GM12892 (cell line): Measurements from ENCODE around the gene PER2.

Experiments
- DNase-seq: peaks from one replicate; pipeline ENCODE4 v3.0.0; 2011; ENCODE audit not compliant: insufficient read length
- FAIRE-seq: peaks from 2 replicates; lab custom pipeline; 2011; peaks lifted over from hg19 to GRCh38; lab: Jason Lieb, UNC
- POLR2A ChIP-seq: IDR thresholded peaks from 2 replicates; pipeline ENCODE4 v1.6.1; 2011; ENCODE audit warnings: low read depth, low read length, control low read depth
- POLR2AphosphoS5 ChIP-seq: IDR thresholded peaks from 2 replicates; pipeline ENCODE4 v1.6.1; 2011; ENCODE audit warnings: low read depth, low read length, control low read depth
- TAF1 ChIP-seq: IDR thresholded peaks from 2 replicates; pipeline ENCODE4 v1.6.1; 2011; ENCODE audit warnings: low read depth, mild to moderate bottlenecking, control low read depth, low read length, borderline replicate concordance

The PER2 gene

GRCh38 chr2:238238311-238238765 lies 50.1 kb downstream of the PER2 start:
- FAIRE-seq (no peak), DNase-seq (no peak)
- no peak for TF ChIP-seq TAF1
- no peak for TF ChIP-seq POLR2AphosphoS5
- TF ChIP-seq POLR2A = no peak

GRCh38 chr2:238237431-238238135 lies 50.8 kb downstream of the PER2 start:
- DNase-seq (no peak), FAIRE-seq (no peak)
- TF ChIP-seq TAF1 (no peak), POLR2AphosphoS5 (no peak), POLR2A (no peak)

- TF ChIP-seq TAF1 (no peak), POLR2AphosphoS5 (no peak), POLR2A (no peak)
- DNase-seq (no peak), FAIRE-seq (no peak)
Observed at GRCh38 chr2:238236571-238236970, 51.8 kb downstream of the PER2 start.

- FAIRE-seq = no peak
- TF ChIP-seq TAF1 (no peak), POLR2AphosphoS5 (no peak), POLR2A (no peak)
- DNase-seq = no peak
Observed at GRCh38 chr2:238235856-238236255, 52.6 kb downstream of the PER2 start.

- FAIRE-seq (no peak), DNase-seq (no peak)
- no peak for TF ChIP-seq POLR2AphosphoS5
- no peak for TF ChIP-seq POLR2A
- no peak for TF ChIP-seq TAF1
Observed at GRCh38 chr2:238235331-238235732, 53.1 kb downstream of the PER2 start.

GRCh38 chr2:238233625-238234024 lies 54.8 kb downstream of the PER2 start:
- no peak for TF ChIP-seq POLR2A
- no peak for TF ChIP-seq TAF1
- no peak for TF ChIP-seq POLR2AphosphoS5
- DNase-seq (no peak), FAIRE-seq (no peak)

- FAIRE-seq (no peak), DNase-seq (no peak)
- TF ChIP-seq TAF1 (no peak), POLR2A (no peak), POLR2AphosphoS5 (no peak)
Observed at GRCh38 chr2:238231809-238232208, 56.6 kb downstream of the PER2 start.

- FAIRE-seq (no peak), DNase-seq (no peak)
- TF ChIP-seq POLR2AphosphoS5 (no peak), POLR2A (no peak), TAF1 (no peak)
Observed at GRCh38 chr2:238231251-238231793, 57.1 kb downstream of the PER2 start.

- no peak for TF ChIP-seq POLR2AphosphoS5
- TF ChIP-seq TAF1 = no peak
- FAIRE-seq = no peak
- DNase-seq = no peak
Observed at GRCh38 chr2:238230699-238231098, 57.7 kb downstream of the PER2 start.

GRCh38 chr2:238228700-238229099 lies 59.7 kb downstream of the PER2 start:
- FAIRE-seq (no peak), DNase-seq (no peak)
- TF ChIP-seq POLR2AphosphoS5 (no peak), TAF1 (no peak), POLR2A (no peak)

- DNase-seq (no peak), FAIRE-seq (no peak)
- TF ChIP-seq POLR2AphosphoS5 (no peak), POLR2A (no peak), TAF1 (no peak)
Observed at GRCh38 chr2:238227587-238228032, 60.8 kb downstream of the PER2 start.

- no peak for TF ChIP-seq POLR2A
- TF ChIP-seq TAF1 = no peak
- TF ChIP-seq POLR2AphosphoS5 = no peak
- no peak for FAIRE-seq
- DNase-seq = no peak
Observed at GRCh38 chr2:238226698-238227586, 61.5 kb downstream of the PER2 start.
